Frontal cortex (tissue), 4 donors: Measurements from ENCODE around the gene PREX1. TPM values are rescaled to one million over a fixed set of nuclear protein-coding genes. Genes with fewer than 3 reads are reported as not detected.

Experiments used
- DNase-seq, 2 donors: peaks; one replicate each; pipeline ENCODE4 v3.0.0; 2012; ENCODE audit warnings: low spot score in 2 of 2
- FAIRE-seq: peaks from 2 replicates; lab custom pipeline; 2012; peaks lifted over from hg19 to GRCh38; lab: Jason Lieb, UNC
- total RNA-seq: library from RNA; depleted of rRNA; stranded (reverse); fragments of >200 nt; gene quantifications from one replicate; pipeline ENCODE4 v1.2.3, GENCODE V29; 2014
- donor health status: control.
- donor health status: control.
- donor health status: control.

The PREX1 gene
- total RNA-seq, 1 donor from 2014 or later: 18.8 TPM

DNA sequence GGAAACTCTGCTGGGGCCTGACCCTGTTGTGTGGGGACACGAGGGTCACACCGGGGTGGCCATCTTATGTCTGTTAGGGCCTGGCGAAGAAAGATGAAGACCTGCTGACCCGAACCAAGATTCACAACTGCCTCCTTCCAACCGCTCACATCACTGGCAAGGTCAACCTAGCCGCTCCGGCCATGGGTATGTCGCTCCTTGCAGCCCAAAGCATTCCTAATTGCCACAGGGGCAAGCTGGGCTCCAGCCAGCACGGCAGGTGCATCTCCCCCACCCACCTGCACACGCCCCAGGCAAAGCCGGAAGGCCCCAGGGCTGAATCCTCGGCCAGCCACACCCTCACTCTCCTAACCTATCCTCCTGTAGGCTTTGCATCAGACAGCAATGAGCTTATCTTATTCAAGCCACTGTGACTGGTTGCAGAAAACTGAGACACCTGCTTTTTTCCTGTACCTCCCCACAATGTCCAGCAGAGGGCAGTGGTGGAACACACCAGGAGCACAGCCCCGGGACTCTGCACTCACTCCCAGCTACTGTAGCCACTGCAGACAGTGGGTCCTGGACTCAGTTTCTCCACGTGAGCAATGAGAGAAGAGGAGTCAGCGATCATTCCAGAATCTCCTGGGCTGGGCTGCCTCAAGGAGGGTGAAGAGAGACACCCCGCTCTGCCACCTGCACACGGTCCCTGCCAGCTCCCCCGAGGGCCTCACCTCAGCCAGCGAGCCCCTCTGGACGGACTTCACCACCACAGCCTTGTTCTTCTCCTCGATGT lies 170.2 kb downstream of the PREX1 start:
- DNase-seq (peak; percentile 75 to 91), FAIRE-seq (no peak)

DNA sequence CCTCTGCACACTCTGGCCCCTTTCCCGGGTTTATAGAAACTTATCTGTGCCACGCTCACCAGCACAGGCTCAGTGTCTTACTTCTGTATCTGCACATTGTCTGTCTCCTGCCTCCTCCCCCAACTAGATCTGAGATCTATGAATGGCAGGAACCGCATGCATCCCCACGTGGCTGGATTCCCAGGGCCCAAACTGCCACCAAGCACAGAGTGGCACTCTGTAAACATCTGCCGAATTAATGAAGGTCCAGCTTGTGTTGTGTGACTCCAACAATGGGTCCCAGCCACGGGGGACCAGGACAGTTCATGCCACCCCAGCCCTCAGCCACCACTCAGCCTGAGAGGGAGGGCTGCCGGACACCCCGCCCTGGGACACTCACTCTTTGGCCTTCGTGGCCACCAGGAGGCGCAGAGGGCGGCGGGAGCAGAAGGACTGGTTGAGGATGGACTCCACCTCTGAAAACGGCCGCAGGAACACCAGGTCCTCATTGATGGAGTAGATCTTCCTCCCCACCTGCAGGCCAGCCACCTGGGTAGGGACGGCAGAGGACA lies 171.1 kb downstream of the PREX1 start:
- DNase-seq (peak; percentile 70 to 76), FAIRE-seq (peak; percentile 89)

DNA sequence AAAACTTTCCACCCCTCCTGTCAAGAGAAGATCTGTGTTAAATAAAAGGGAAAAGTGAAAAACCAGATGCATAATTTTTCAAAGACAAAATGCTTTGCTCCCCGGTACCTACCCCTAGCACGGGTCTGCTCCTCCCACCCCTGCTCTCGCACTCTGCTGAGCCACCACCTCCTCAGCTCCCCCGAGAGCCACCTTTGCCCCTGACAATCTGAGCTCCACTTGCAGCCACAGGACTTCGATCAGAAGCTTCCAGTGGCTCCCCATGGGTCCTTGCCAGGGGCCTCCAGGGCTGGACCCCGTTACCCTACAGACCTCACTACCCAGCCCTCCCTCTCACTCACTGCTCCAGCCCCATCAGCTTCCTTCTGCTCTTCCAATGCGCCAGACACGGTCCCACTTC lies 171.7 kb downstream of the PREX1 start:
- DNase-seq (no peak), FAIRE-seq (no peak)

DNA sequence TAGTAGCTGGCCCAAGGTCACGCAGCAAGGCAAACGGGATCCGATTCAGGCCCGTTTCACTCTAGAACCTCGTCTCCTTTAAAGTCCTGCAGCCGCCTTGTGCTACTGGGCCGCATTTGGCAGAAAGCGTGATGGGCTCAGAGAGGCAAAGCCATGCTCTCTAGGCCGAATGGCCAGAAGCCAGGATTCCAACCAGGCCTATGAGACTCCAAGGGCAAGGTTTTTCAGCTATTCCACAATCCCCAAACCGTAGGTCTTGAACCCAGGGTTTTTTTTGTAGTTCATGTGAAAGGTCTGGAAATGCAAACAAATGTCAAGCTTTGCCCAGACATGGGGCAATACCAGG lies 174.1 kb downstream of the PREX1 start:
- FAIRE-seq (no peak), DNase-seq (no peak)

DNA sequence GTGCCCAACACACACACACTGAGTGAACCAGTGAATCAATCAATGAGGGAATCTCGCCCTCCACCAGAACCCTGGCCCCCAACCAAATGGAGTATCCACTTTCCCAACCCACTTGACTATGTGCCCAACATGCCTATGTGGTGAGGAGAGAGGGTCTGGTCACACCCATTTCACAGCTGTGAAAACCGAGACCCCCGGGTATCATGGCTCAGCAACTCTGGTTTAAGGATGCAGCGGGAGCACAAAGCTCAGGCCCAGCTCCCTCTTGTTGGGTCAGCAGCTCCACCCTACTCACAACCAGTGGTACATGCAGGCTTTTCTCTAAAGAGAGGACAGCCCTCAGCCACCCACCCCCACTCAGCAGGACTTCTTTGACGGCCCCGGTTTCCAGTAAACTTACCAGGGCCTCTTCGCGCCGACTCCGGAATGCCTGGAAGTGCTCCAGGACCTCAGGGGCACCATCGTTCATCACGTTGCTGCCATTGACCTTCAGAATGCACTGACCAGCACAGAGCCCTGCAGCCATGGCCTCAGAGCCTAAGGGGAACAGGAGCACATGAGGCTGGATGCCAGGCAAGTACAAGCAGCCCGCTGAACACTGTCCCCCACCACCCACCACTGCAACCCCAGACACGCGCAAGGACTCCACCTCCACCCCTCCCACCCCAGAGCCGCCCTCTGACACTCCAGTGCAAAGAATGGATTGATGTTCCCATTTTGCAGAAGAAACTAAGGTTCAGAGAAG lies 174.7 kb downstream of the PREX1 start:
- DNase-seq: no peak
- FAIRE-seq: no peak

DNA sequence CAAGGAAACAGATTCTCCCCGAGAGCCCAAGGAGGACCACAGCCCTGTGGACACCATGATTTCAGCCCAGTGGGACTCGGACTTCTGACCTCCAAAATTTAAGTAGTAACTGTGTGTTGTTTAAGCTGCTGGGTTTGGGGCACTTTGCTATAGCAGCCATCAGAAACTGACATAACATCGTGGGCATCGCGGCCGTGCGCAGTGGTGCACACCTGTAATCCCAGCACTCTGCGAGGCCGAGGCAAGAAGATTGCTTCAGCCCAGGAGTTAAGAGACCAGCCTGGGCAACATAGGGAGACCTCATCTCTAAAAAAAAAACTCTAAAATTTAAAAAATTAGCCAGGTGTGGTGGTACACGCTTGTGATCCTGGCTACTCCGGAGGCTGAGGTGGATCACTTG lies 175.8 kb downstream of the PREX1 start:
- no peak for DNase-seq
- FAIRE-seq: no peak

DNA sequence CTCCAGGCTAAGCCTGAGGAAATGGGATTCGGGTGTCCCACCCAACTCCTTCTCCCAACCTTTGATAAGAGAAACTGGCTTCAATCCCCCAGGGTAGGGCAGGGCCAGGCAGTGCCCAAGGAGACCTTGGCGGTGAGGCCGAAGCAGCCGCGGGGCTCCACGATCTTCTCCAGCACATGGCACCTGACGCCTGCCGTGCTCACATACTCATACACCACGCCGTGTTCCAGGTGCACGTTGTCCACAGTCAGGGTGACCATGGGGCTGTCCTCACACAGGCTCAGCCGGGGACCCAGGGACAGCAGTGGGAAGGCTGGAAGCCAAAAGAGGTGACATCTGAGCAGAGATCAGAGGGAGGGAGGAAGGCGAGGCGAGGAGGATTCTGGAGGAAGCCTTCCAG lies 176.5 kb downstream of the PREX1 start:
- FAIRE-seq (no peak), DNase-seq (no peak)

DNA sequence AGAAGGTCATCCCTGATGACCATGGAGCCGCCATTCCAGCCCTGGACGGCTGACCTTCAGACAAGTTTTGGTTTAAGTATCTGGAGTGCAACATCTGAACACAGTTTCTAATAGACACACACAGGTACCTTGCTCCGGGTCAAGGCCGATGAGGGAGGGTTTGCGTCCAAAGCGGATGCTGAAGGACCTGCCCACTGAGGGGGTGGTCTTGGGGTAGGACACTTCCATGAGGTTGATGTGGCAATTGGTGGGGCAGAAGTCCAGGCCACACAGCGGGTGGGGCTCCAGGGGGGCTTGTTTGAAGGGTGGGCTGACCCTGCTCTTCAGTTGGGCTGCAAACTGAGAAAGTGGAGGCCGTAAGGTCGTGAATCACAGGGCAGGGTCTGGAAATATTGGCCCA lies 177.9 kb downstream of the PREX1 start:
- DNase-seq (no peak), FAIRE-seq (no peak)

DNA sequence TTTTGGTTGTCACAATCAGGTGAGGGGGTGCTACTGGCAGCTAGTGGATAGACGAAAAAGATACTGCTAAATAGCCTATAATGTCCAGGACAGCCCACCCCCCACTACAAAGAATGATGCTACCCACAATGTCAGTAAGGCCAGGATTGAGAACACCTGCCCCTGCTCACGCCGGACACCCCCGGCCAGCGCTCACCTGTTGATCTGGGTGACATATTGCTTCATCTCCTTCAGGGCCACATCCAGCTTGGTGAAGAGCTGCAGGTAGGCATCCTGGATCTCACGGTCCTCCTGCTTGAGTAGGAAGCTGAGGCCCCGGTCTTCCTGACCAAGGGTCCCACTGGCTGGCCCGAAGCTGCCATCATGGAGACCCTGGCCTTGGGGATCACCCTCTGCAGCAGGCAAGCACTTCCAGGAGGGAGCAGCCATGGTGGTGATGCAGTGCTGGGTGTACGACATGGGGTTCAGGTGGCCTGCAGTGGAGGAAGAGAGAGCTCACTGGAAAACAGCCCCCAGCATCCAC lies 178.6 kb downstream of the PREX1 start:
- FAIRE-seq: no peak
- DNase-seq: no peak

DNA sequence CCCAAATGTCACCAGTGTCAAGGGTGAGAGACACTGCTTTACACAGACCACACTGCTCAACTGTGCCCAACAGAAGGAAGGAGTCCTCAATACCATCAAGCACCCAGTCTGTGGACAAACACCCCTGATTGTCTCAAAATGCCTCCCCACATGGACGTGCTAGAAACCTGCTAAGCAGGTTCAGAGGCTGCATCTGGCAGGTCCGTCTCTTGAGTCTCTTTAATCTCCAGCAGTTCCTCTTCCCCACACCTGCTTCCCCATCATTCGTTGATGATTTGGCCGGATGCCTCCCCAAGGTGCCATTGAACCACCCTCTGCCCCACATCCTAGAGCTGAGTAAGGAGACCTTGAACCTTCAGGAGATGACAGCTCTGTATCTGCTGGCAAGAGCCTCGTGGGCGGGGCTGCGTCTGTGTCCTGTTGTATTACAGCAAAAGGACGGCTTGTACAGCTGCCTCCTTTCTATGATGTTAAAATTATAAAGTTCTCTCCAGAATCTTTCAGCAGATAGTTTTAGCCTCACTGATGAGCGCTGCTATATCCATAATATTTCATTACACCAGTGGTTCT lies 179.2 kb downstream of the PREX1 start:
- no peak for FAIRE-seq
- no peak for DNase-seq

DNA sequence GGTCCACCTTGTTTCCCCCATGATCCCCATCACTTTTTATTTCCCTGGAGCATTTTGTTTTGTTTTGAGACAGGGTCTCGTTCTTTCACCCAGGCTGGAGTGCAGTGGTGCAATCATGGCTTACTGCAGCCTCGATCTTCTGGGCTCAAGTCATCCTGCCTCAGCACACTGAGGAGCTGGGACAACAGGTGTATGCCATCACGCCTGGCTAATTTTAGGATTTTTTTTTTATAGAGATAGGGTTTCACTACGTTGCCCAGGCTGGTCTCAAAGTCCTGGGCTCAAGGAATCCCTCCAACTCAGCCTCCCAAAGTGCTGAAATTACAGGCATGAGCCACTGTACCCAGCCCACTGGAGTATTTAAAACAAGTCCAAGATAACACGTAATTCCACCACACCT lies 179.9 kb downstream of the PREX1 start:
- FAIRE-seq (no peak), DNase-seq (no peak)

DNA sequence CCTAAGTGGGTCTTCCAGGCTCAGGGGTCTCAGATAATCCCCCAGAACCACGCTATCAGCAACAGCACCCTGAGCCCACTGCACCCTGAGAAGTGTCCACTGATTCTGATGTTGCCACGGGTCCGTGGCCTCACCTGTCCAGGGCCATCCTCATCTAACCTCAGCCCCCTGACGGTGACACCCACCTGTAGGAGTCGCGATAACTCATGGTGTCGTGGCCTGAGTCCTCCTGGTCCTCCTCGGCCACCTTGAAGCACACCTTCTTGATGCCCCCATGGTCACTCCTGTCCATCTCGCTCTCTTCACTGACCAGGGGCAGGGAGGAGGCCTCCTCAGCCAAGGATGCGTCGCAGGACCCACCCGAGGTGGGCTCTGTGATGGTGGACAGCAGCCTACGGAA lies 182.1 kb downstream of the PREX1 start:
- FAIRE-seq (no peak), DNase-seq (no peak)

DNA sequence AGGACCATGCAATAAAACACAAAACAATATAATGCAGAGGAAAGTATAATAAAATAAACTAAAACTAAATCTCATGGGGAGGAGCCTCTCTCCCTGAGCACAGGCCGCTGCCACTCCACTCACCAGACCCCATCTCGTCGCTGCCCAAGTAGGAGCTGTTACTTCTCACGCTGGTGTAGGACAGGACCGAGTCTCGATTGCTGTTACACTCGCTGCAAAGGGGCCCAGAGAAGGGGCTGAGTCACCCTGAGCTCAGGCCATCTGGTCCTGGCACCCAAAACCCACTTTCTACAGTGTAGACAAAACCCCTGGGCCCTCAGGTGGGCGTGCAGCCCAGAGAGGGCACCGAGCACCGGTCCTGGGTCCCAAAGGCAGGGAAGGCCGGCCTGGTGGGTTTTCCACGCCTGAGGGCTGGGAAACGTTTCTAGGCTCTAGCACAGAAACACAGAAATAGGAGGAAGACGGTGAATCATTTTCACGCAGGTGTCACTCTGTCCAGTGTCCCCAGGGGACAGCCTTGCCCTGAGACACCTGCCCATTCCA lies 183.4 kb downstream of the PREX1 start:
- DNase-seq (no peak), FAIRE-seq (no peak)

DNA sequence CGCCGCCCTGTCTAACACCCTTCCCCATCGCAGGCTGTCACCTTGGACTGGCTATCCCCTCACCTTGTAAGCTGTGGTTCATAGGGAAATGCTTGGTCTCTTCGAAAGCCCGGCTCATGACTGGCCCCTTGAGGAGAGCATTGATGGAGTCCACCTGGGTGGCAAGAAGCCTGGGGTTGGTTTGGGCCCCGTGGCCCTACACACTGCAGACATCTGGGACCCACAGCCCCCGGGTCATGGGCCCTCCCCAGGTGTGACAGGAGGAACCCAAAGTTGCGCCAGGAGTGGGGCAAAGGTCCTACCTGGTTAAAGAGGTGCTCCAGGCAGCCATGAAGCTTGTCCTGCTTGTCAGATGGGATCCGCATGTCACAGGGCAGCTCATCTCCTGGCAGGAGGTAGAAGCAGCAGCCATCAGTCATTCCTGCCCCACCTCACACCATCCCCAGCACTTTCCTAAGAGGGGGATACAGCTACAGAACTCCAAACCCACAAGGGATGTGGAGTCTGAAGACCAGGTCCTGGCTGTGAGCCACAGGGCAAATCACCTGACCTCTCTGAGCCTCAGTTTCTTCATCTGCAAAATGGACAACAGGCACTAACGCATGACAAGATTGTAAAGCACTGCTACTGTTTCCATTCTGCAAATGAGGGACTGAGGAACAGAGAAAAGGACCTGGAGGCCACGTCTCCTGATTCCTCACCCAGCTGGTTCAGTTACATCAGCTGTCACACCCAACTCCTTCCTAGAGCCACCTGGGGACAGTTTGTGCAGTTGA lies 185.5 kb downstream of the PREX1 start:
- DNase-seq: no peak
- no peak for FAIRE-seq

DNA sequence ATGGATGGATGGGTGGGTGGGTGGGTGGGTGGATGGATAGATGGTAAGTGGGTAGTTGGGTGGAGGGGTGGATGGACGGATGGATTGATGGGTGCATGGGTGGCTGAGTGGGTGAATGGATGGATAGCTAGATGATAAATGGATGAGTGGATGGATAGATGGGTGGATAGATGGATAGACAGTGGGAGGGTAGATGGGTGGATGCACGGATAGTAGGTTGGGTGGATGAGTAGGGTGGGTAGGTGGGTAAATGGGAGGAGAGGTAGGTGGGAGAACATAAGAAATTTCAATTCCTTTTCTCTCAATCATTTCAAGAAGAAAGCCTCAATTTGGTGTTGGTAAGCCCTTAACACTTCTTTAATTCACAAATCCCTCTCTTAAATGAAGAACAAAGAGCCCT lies 186.9 kb downstream of the PREX1 start:
- no peak for DNase-seq

DNA sequence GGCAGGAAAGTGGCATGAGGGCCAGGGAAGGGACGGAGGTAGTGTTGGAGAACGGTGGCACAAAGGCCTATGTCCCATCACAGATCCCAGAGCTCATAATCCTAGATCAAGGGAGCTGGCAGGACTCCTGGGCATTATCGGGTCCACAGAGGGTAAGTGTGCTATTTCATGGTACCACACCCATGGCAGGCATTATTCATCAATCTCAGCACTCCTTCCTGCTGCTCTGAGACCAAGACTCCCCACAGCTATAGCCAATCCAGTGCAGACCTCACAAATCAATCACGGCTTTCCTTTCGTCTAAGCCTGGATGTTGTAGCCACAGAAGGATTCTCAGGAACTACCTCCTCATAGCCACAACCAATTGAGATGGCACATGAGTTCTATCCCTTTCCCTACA lies 187.9 kb downstream of the PREX1 start:
- FAIRE-seq (no peak), DNase-seq (no peak)

More for the DNA sequence above, 186.9 kb downstream of the PREX1 start:
- no peak for FAIRE-seq

DNA sequence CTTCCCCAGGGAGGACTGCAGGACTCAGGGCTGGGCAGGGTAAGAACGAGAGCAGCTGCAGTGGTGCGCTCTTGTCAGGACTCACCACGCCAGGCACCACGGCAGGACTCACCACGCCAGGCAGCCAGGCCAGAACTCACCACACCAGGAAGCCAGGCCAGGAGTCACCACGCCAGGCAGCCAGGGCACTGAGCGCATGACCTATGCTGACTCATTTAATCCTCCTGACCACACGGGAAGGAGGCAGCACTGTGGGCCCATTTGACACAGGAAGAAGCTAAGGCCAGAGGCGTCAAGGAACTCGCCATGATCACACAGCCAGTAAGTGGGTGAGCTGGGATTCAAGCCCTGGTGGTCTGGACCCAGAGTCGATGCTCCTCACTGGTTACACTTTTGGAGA lies 189.3 kb downstream of the PREX1 start:
- FAIRE-seq (no peak), DNase-seq (no peak)

DNA sequence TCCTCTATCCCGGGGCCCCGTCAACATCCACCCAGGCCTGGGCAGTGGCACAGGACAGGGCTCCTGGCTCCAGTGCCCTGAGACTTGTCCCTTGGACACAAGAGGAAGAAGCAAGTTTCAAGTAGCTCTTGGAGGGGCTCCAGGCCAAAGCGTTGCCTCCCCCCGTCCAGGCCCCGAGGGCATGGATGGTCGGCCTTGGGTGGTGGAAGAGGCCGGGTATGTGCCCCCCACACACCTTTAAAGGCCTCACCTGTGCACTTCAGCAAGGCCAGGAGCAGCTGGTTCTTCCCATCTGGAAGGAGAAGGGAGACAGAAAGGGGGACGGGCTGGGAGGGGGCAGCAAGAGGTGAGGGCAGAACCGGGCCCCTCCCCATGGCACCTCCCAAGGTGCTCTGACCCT lies 190.3 kb downstream of the PREX1 start:
- no peak for FAIRE-seq
- no peak for DNase-seq

DNA sequence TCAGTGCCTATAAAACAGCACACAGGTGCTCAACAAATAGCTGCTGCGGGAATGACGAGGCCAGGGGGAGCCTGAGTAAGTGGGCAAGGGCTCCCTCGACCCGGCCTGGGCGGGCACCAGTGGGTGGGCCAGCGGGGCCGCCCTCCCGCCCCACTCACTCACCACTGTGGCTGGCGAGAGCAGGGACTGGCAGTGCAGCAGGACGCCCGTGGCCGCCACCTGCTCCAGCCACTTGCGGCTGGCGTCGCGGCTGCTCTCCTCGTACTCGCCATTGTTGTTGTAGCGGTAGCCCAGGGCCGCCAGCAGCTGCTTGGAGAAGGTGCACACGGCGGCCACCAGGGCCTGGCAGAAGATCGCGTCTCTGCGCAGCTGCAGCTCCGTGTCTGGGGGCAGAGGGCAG lies 191.5 kb downstream of the PREX1 start:
- DNase-seq (no peak), FAIRE-seq (no peak)

DNA sequence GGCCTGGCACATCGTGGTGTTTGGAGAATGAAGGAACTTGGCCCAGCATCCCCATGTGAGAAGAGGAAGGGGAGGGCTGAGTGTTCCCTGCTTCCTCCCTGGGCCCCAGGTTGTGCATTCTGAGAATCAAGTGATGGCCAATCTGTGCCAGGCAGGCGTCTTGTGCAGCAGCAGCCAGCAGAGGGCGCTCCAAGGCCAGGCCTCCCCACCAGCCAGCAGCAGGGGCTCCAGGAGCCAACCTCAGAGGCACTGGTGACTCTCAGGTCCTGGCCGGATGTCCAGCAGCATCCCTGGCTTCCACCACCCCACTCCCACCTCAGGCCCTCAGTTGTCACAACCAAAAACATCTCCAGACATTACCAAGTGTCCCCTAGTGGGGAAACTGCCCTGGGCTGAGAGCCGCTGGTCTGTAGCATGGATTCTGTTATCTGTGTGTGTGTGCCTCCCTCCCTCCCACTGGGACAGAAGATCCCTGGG lies 192.0 kb downstream of the PREX1 start:
- FAIRE-seq: no peak
- DNase-seq: peak; percentile 81 to 85
